NB4 (cell line): ENCODE results near the gene BARHL2.

Experiments
- CTCF ChIP-seq: IDR thresholded peaks from one replicate; pipeline ENCODE4 v1.5.1; 2012; ENCODE audit warnings: low read depth, low read length
- MAX ChIP-seq: IDR thresholded peaks from 2 replicates; pipeline ENCODE4 v1.6.1; 2011; ENCODE audit warnings: low read depth, low read length
- MYC ChIP-seq: IDR thresholded peaks from 2 replicates; pipeline ENCODE4 v1.6.1; 2011; ENCODE audit warnings: low read depth, low read length
- POLR2A ChIP-seq: IDR thresholded peaks from 2 replicates; pipeline ENCODE4 v1.6.1; 2011; ENCODE audit warnings: mild to moderate bottlenecking; ENCODE audit not compliant: insufficient read length; ENCODE audit errors: extremely low read depth

GRCh38 chr1:90706437-90707362 lies 10.4 kb downstream of the BARHL2 start:
- TF ChIP-seq POLR2A (no peak), CTCF (no peak), MAX (no peak), MYC (no peak)
